ENCODE measurements around the gene DACT2. TPM values are rescaled to one million over a fixed set of nuclear protein-coding genes. Genes with fewer than 3 reads are reported as not detected.

Gene DACT2
- total and polyA plus RNA-seq, 9 of the 15 experiments (the other 6 are each of a cell fraction or from before 2014, with no cell fraction given) = not detected

GRCh38 chr6:168280899-168281245 lies 38.7 kb downstream of the DACT2 start:
- Histone ChIP-seq H3K36me3 (ENCODE audit: control insufficient read depth, insufficient read depth, low read length) (no peaks in the 10 kb centered on the region), H3K9me3 (replicated peaks; ENCODE audit: control insufficient read depth, insufficient read depth, low read depth, low read length) (no peaks in the 10 kb centered on the region), H4K20me1 (replicated peaks; ENCODE audit: control insufficient read depth, insufficient read depth, low read length) (peaks cover 16% of the 10 kb centered on the region), H3K4me1 (replicated peaks in 1 of 2; ENCODE audit: control insufficient read depth in 2 of 2, insufficient read depth in 2 of 2, low read length in 2 of 2) (peaks cover 0 to 7% of the 10 kb centered on the region in 2 experiments; a peak in 2 of 5 replicates), H3K4me2 (ENCODE audit: insufficient read depth, low read length) (no peak overlapping the region), H3K79me2 (ENCODE audit: control insufficient read depth, insufficient read depth, low read length) (no peaks in the 10 kb centered on the region), H3K9me1 (ENCODE audit: control insufficient read depth, insufficient read depth, low read length) (no peaks in the 10 kb centered on the region), H3K9ac (ENCODE audit: insufficient read depth in 1 of 2, low read depth in 2 of 2, low read length in 2 of 2) (no peak overlapping the region), H3K4me3 (no peak overlapping the region), H2AFZ (ENCODE audit: low read depth, low read length) (no peak overlapping the region), H3K27me3 (ENCODE audit: control insufficient read depth in 2 of 2, insufficient read depth in 2 of 2, low read length in 2 of 2) (peaks cover 79 to 100% of the 10 kb centered on the region in 2 experiments), H3K27ac (ENCODE audit: extremely low read depth, low read depth, low read length) (no peak overlapping the region)
- FAIRE-seq = no peak
- intact Hi-C loops (cut with micrococcal nuclease) (no loop called here), in situ Hi-C loops (cut with MboI) (no loop called here)
- POLR2A ChIA-PET = no interaction called here
- CTCF ChIA-PET (ENCODE audit: low intra/inter-chr PET ratio) = no interaction called here
- ATAC-seq = no peak
- no peak for DNase-seq (ENCODE audit: extremely low read depth in 1 of 4, low spot score in 3 of 4)
- no TSS peak for BruUV-seq (replicated peaks)
- TF ChIP-seq GABPB2 (CRISPR knock-in tag; conservative IDR thresholded peaks at IDR 0.05) (no peak), EZH2 (IDR thresholded peaks at IDR 0.05; ENCODE audit: borderline replicate concordance, low read depth, low read length) (0 out of 2 replicates have a peak, but pooled peaks have one; percentile 45)
- WGBS (ENCODE audit: insufficient coverage, low coverage, missing lambda C conversion rate) = 1% methylated on average over 13 of the region's 13 CpGs

DNA sequence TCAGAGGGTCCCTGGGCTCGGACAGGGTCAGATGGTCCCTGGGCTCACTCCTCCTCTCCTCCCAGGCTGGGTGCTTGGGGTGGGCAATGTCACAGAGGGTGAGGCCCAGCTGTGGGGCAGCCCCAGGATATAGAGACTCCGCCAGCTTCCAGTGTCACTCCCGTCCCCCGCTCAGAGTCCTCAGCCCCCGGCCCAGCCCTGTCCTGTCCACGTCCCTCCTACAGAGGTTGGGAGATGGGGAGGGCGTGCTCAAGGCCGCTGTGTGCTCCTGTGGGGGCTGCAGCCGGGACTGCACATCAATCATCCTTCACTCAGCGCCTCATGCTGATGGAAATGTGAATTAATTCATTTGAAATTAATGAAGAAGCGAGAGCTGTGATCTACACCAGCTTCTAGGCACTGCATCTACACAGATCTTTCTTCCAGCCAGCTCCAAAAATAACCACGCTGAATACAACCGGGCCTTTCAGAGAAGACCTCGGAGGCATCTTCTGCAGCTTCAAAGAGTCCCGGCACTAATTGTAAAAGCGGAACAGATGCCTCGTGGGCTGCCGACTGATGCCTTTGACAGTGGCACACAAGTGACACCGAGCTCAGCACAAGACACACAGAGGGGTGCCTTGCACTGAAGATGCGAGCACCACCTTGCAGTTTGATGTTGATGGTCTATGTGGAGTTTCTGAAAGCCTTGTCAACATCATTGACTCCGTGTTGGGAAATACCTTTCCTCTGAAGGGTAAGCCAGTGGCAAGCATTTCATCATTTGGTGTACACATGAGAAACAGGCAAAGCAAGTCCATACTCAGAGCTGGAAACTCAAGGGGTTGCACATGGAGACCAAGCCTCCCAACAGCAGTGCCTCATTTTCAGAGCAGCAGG lies 39.3 kb downstream of the DACT2 start:
- no peak overlapping the region for H3K9ac ChIP-seq (ENCODE audit: insufficient read depth in 1 of 2, low read depth in 2 of 2, low read length in 2 of 2)
- peaks cover 79 to 100% of the 10 kb centered on the region in 2 experiments for H3K27me3 ChIP-seq (ENCODE audit: control insufficient read depth in 2 of 2, insufficient read depth in 2 of 2, low read length in 2 of 2)
- no TSS peak for BruUV-seq (replicated peaks)
- CTCF ChIA-PET (ENCODE audit: low intra/inter-chr PET ratio) = no interaction called here
- no peak overlapping the region for H3K4me3 ChIP-seq
- H3K4me2 ChIP-seq (ENCODE audit: insufficient read depth, low read length) = no peak overlapping the region
- TF ChIP-seq, protein P1, sequence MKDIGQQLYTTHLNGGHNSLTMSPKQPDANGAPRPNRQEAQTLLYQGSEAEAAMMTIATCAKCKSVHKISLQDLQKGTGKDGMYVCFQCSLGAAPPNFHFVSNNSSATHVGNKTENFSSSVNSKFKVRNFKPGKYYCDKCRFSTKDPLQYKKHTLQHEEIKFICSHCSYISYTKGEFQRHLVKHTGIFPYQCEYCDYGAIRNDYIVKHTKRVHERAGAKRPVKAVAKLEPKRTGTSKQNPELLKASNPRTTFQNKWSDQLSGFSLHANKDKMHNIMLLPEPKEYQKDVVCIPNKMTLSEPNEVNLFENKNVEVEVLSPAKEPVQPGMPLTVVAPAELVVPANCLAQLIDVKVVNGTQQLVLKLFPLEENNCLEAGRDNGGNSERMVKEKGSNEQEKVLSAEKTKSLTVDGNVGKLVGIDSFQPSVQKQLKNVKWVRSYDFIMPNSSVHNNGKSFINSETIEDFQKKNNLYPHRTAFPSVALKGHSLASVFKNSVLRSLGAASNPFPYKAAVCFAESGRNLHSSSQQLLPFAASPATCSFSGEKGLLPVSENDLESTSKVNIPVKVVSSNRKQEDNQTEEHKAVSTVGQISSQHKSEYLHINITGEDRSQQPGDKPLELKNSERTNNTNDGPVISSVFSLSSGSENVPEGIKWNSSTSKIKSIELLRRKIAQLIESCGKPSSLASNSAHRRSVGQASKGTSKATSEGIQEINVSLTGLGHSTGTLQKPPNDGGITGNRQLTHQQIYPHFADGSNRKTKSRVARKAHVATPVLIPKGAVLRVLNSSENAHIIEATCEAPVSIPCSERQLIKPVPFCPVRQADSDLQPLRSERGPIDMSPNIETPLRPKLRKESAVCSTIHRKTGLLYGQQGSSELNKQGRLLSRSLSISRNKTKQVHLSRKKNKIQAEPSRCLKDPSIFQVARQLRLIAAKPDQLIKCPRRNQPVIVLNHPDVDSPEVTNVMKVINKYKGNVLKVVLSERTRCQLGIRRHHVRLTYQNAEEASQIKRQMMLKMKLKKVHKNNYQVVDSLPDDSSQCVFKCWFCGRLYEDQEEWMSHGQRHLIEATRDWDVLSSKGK (CRISPR knock-in tag; IDR thresholded peaks at IDR 0.05) = no peak
- TF ChIP-seq KDM1A (IDR thresholded peaks at IDR 0.05) (no peak), SIX5 (IDR thresholded peaks at IDR 0.05; ENCODE audit: borderline replicate concordance in 1 of 2, insufficient read depth in 1 of 2, low read depth in 1 of 2, low read length in 2 of 2) (no peak), SAFB2 (IDR thresholded peaks at IDR 0.05; ENCODE audit: borderline replicate concordance, low read depth, low read length, severe bottlenecking) (no peak), U2AF1 (optimal IDR thresholded peaks at IDR 0.05; ENCODE audit: low read depth, low read length) (no peak)
- no peak for ATAC-seq
- H3K79me2 ChIP-seq (ENCODE audit: control insufficient read depth, insufficient read depth, low read length) = no peaks in the 10 kb centered on the region
- no peaks in the 10 kb centered on the region for H3K9me3 ChIP-seq (replicated peaks; ENCODE audit: control insufficient read depth, insufficient read depth, low read depth, low read length)
- no peaks in the 10 kb centered on the region for H3K36me3 ChIP-seq (ENCODE audit: control insufficient read depth, insufficient read depth, low read length)
- FAIRE-seq = no peak
- POLR2A ChIA-PET = interaction anchor here (0.5 kb wide), 1 partner anchor 865 kb away, joined by 3 read pairs; no protein-coding TSS in a partner anchor
- no peak overlapping the region for H2AFZ ChIP-seq (ENCODE audit: low read depth, low read length)
- H3K4me1 ChIP-seq (replicated peaks in 1 of 2; ENCODE audit: control insufficient read depth in 2 of 2, insufficient read depth in 2 of 2, low read length in 2 of 2) = peaks cover 0 to 7% of the 10 kb centered on the region in 2 experiments; a peak in 1 of 5 replicates
- in situ Hi-C loops (cut with MboI) (no loop called here), intact Hi-C loops (cut with micrococcal nuclease) (no loop called here)
- H4K20me1 ChIP-seq (replicated peaks; ENCODE audit: control insufficient read depth, insufficient read depth, low read length) = peaks cover 16% of the 10 kb centered on the region
- H3K9me1 ChIP-seq (ENCODE audit: control insufficient read depth, insufficient read depth, low read length) = no peaks in the 10 kb centered on the region
- under 1% methylated on average over 17 of the region's 21 CpGs for WGBS (ENCODE audit: insufficient coverage, low coverage, missing lambda C conversion rate)
- no peak overlapping the region for H3K27ac ChIP-seq (ENCODE audit: extremely low read depth, low read depth, low read length)
- no peak for DNase-seq (ENCODE audit: extremely low read depth in 1 of 4, low spot score in 3 of 4)
